OCI-M2 (cell line): ENCODE results near the gene SIPA1.

Source experiments
- DNase-seq: peaks from one replicate; lab custom pipeline; 2025; ENCODE audit not compliant: unreplicated experiment; lab: John Stamatoyannopoulos, UW

Gene SIPA1

GRCh38 chr11:65637794-65638419 lies at the start of gene SIPA1:
Gene SIPA1 (plus strand): TSS chr11:65638101. CDS start chr11:65640922, 2,821 bp downstream.
- no peak for DNase-seq

DNA sequence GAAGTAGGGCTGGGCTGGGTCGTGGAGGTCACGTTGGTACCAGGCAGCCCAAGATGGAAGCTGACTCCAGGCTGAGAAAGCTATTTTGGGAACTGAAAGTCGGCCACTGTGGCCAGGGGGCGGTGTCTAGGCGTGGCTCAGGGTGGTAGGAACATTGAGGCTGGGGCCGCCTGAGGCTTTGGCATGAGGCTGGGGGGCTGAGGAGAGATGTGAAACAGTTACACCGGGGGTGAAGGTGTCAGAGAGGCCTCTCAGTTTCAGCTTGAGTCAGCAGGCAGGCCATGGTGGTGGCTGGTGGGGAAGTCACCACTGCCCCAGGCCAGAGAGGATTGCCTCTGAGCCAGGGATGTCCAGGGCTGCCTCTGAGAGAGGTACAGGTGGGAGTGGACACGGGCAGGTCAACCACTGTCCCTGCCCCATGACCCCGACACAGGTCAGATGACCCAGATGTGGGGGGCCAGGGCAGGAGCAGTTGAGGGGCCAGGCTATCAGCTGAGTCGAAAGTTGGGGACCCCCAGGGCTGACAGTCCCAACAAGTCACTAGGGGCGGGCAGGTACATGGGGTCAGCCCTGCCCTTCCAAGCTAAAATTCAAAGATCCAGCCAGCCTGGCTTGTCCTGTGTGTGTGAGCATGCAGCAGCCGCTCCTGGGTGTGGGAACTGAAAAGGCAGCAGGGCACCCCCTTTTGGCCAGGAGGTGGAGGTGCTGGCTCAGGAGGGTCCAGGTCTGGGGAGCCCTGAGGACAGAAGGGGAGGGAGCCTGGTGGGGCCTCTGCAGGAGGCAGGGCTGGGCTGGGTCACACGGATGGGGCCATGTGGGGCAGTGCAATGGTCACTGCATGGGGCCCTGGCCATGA lies 49.5 kb upstream of the SIPA1 start:
- DNase-seq = no peak

DNA sequence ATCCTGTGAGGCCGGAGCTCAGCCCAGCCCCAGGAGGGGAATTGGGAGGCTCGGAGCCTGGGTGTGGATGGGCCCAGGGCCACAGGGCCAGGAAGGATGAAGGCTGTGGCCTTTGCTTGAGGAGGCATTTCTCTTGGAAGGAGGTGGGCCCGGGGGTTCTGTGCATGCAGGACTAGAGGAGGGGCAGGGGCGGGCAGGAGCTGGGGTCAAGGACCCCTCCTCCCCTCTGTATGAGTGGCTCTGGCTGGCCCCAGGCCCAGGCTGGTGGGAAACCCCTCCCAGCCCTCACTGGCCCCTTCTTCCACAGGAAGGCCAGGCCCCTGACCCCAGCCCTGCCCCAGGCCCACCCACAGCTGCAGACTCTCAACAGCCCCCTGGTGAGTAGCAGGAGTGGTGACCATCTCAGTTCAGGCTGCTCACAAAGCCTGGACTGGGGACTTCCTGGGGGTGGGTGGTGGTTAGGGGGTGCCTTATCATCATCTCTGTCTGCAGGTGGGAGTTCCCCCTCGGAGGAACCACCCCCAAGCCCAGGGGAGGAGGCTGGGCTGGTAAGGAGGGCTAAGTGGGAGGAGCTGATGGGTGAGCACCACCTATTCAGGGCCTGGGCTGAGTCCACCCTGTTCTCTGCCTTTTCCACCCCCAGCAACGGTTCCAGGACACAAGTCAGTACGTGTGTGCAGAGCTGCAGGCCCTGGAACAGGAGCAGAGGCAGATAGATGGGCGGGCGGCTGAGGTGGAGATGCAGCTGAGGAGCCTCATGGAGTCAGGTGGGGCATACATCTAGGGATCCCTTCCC lies 48.3 kb upstream of the SIPA1 start:
- no peak for DNase-seq

DNA sequence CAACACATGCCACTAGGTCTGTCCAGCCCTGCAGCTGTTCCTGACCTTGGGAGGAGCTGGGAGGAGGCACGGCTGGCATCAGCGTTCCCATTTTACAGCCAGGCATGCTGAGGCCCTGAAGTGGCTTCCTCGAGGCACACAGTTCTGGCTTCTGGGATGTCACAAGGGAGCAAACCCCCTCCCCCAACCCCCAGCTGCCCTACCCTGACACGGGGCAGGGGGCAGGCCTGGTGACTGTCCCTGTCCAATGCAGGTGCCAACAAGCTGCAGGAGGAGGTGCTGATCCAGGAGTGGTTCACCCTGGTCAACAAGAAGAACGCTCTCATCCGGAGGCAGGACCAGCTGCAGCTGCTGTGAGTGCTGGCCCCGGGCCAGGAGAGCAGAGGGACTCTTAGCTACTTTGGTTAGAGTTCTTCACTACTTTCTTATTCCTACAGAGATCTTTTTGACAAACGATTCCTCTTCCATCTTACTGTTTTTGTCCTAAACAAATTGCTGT lies 47.6 kb upstream of the SIPA1 start:
- no peak for DNase-seq

DNA sequence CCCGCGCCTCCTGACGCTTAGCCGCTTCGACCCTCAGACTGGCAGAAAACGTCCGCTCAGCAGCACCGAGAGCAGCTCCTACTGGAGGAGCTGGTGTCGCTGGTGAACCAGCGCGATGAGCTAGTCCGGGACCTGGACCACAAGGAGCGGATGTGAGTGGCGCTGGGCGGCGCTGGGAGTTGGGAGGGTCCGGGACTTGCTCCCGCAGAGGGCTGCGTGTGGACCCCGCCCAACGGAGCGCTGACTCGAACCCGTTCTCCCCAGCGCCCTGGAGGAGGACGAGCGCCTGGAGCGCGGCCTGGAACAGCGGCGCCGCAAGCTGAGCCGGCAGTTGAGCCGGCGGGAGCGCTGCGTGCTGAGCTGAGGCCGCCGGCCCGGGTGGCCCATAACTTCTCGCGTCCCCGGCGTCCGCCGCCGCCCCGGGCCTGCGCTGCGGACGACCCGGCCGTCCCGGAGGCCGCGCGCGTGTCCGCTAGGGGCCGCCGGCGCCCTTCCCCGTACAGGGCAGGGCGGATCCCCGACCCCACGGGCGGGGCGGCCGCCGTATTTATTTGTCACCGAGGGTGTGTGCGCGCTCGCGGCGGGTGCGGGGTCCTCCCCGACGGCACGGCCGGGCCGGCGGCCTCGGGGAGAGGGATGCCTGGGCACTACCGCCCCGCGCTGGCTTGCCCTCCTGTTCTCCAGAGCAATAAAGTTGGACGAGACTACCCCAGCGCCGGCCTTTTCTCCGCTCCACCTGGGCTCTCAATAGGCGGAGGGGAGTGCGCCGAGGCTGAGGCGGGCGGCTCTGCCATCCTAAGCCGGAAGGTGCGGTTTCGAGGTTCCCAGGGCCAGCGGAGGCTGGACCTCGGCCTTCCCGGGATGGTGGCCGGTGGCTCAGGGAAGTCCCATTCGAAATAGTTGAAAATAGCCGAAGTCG lies 45.7 kb upstream of the SIPA1 start:
- DNase-seq = no peak

DNA sequence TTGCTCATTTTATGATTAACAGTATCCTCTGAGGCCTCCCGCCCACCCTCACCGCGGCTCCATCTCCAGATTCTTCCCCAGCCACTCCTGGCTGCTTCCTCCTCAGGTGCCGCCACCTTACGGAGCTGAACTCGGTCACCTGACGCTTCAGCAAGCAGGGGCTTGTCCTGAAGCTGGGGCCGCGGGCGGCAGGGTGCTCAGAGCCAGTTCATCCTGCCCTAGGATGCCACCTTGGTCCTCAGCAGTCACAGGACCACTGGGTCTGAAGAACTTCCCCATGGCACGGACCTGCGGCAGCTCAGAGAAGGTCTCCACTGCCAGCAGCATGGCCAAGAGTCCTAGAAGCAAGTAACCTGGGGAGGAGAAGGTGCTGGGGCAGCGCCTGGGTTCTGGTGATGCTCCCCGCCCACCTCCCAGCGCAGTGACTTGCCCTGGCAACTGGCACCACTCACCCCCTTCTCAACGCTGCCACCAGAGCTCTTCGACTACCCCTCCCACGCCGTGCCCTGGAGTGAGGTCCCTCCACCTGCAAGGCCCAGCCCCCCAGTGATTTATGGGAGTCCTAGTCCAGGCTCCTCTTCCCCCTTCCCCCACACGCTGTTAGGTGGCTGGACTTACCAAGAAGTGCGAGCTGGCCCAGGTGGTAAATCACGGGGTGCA lies 44.9 kb upstream of the SIPA1 start:
- DNase-seq = no peak

- no peak for DNase-seq
Observed at GRCh38 chr11:65593518-65594414, 44.1 kb upstream of the SIPA1 start.

GRCh38 chr11:65595131-65595530 lies 42.8 kb upstream of the SIPA1 start:
- no peak for DNase-seq

DNA sequence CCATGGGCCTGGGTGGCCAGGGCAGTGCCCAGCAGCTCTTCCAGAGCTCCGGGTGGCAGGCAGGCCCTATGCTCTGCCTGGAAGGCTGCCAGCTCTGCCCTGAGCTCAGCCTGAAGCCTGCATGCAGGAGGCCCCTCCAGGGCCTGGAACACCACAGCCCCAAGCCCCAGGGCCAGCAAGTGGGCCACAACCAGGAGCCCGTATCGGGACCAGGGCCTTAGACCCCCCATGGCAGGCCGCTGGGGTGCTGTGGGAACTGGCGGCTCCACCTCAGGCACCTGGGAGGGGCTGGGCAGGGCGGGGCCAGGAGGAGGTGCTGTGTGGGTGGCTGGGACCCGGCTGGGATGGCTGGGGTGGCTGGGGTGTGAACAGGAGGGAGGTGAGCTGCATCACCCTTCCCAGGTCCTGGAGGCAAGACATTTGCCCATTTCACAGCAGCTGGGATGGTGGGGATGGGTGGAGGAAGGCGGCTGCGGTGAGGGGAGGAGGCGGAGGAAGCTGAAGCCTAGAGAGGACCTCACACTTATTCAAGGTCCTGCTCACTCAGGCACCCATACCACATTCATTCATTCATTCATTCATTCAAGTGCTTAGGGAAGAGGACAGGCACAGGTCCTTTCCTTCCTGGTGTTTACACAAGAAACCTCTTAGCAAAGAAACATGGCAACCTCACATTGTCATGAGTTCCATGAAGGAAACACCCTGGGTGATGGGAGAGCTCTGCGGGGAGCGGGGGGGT lies 42.2 kb upstream of the SIPA1 start, which contains the start of gene KCNK7:
Gene KCNK7, minus strand, starts transcription at position 258 of the 739 bp plus-strand sequence. Its CDS starts 28 bp downstream, at position 230.
- DNase-seq = no peak

- DNase-seq = no peak
Observed at GRCh38 chr11:65596520-65596919, 41.4 kb upstream of the SIPA1 start.

DNA sequence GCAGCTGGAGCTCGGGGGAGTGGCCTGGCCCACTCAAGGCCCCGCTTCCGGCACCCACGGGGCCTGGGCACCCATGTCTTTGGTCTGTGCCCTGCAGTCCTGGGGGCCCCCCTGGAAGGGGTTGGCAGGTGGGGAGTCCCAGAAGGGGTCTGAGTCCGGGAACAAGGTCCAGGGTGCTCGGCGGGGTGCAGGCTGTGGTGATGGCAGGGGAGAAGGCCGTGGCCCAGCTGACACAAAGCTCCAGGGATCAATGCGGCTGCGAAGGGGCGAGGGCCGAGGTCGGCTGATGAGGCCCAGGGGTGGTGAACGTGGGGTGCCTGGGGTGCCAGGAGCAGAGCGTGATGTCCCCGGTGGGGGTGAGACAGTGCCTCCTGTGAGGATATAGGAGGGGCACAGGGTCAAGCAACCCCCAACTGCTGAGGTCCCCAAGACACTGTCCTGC lies 39.6 kb upstream of the SIPA1 start:
- DNase-seq = no peak

GRCh38 chr11:65599216-65599954 lies 38.5 kb upstream of the SIPA1 start:
- DNase-seq = no peak

- DNase-seq = no peak
Observed at GRCh38 chr11:65599955-65600246, 38.0 kb upstream of the SIPA1 start.

- no peak for DNase-seq
Observed at GRCh38 chr11:65604258-65604657, 33.6 kb upstream of the SIPA1 start.

GRCh38 chr11:65606876-65607613 lies 30.9 kb upstream of the SIPA1 start:
- no peak for DNase-seq

GRCh38 chr11:65607614-65608426 lies 30.1 kb upstream of the SIPA1 start:
- DNase-seq = no peak
